K562 (cell line): ENCODE results near the gene CCNT1. TPM values are rescaled to one million over a fixed set of nuclear protein-coding genes. Genes with fewer than 3 reads are reported as not detected.
A peak's percentile ranks its signal among the peaks of the same experiment; 100 is the strongest.

Experiments
- CBX3 ChIP-seq, 2 experiments: IDR thresholded peaks; 1 replicate in 1 of 2; 2 replicates in 1 of 2; pipeline ENCODE4 v1.6.1; 2012; ENCODE audit warnings: inconsistent platforms in 2 of 2, low read length in 2 of 2, borderline replicate concordance in 1 of 2, control low read depth in 1 of 2
- CEBPG ChIP-seq, 3 experiments: fragments of 200-800 bp in 1 of 3; sonication (Bioruptor generic) in 1 of 3; sonication (generic) in 1 of 3; formaldehyde crosslinking in 1 of 3; IDR thresholded peaks in 2 of 3; conservative IDR thresholded peaks in 1 of 3; 2 replicates each; pipeline versions ENCODE4 v1.6.1 to v1.8.0; 2016 to 2022; ENCODE audit warnings: missing compliant biosample characterization in 2 of 3, missing genetic modification characterization in 2 of 3, mild to moderate bottlenecking in 1 of 3, missing genetic modification reagents in 1 of 3
- CREB1 ChIP-seq, 2 experiments: sonication (generic) in 1 of 2; formaldehyde crosslinking in 1 of 2; IDR thresholded peaks; 2 replicates each; pipeline versions ENCODE4 v1.6.1 to v1.8.0; 2012 to 2022; ENCODE audit warnings: inconsistent platforms in 1 of 2, mild to moderate bottlenecking in 1 of 2, missing genetic modification reagents in 1 of 2, moderate library complexity in 1 of 2
- GABPA ChIP-seq: fragments of 200-800 bp; sonication (Bioruptor generic); conservative IDR thresholded peaks from 2 replicates; pipeline ENCODE4 v1.6.1; 2016; ENCODE audit warnings: low read depth, missing genetic modification characterization, missing compliant biosample characterization
- KLF13 ChIP-seq: fragments of 450-650 bp; IDR thresholded peaks from 2 replicates; pipeline ENCODE4 v1.6.1; 2016; ENCODE audit warnings: missing genetic modification characterization, low read depth, mild to moderate bottlenecking, missing compliant biosample characterization, moderate library complexity, borderline replicate concordance
- L3MBTL2 ChIP-seq: fragments of 450-650 bp; IDR thresholded peaks from 2 replicates; pipeline ENCODE4 v1.6.1; 2016; ENCODE audit warnings: mild to moderate bottlenecking, moderate library complexity
- RFX7 ChIP-seq: fragments of 250-450 bp; sonication (Bioruptor Pico); IDR thresholded peaks from 2 replicates; pipeline ENCODE4 v1.5.1; 2021; ENCODE audit warnings: mild to moderate bottlenecking
- SMARCA4 ChIP-seq: fragments of 450-650 bp; IDR thresholded peaks from 2 replicates; pipeline ENCODE4 v1.6.1; 2016
- TFE3 ChIP-seq: fragments of 450-650 bp; formaldehyde crosslinking; IDR thresholded peaks from 2 replicates; pipeline ENCODE4 v1.4.0; 2020; ENCODE audit warnings: mild to moderate bottlenecking, mixed read lengths
- ZBED1 ChIP-seq: IDR thresholded peaks from 2 replicates; pipeline ENCODE4 v1.6.1; 2014
- ZC3H4 ChIP-seq: sonication (generic); formaldehyde crosslinking; IDR thresholded peaks from 2 replicates; pipeline ENCODE4 v1.9.0; 2021; ENCODE audit warnings: missing genetic modification reagents, borderline replicate concordance
- ZNF398 ChIP-seq: fragments of 250-450 bp; sonication (Bioruptor Pico); IDR thresholded peaks from 2 replicates; pipeline ENCODE4 v1.8.0; 2021; ENCODE audit warnings: moderate library complexity, mild to moderate bottlenecking, inconsistent platforms
- ZNF436 ChIP-seq: fragments of 250-450, 450-650 bp; sonication (Bioruptor Pico); formaldehyde crosslinking; IDR thresholded peaks from 2 replicates; pipeline ENCODE4 v1.7.0; 2020; ENCODE audit warnings: mild to moderate bottlenecking
- ZNF445 ChIP-seq: fragments of 250-450 bp; sonication (Bioruptor Pico); IDR thresholded peaks from 2 replicates; pipeline ENCODE4 v1.4.0; 2020; ENCODE audit warnings: low read depth, mild to moderate bottlenecking, moderate library complexity
- ZNF764 ChIP-seq: fragments of 250-450 bp; sonication (Bioruptor Pico); IDR thresholded peaks from 2 replicates; pipeline ENCODE4 v1.4.0; 2020; ENCODE audit warnings: low read depth, mild to moderate bottlenecking, moderate library complexity
- polyA plus RNA-seq, 8 experiments: library from polyadenylated mRNA; depleted of rRNA in 4 of 8; stranded (reverse) in 5 of 8; unstranded in 3 of 8; fragments of >200 nt; fragmentation: Nextera tagmentation in 2 of 8; fragmentation: Illumina TruSeq in 1 of 8; extraction: Ambion mirVana in 2 of 8; extraction: Trizol in 1 of 8; gene quantifications; 2 replicates each; pipeline versions ENCODE4 v1.2.1 to v1.2.3, GENCODE V29; 2011 to 2014; ENCODE audit warnings: inconsistent platforms in 1 of 8, missing spikeins in 1 of 8
- total RNA-seq, 7 experiments: library from RNA; depleted of rRNA in 6 of 7; stranded (reverse); fragments of >200 nt in 6 of 7; fragmentation: Illumina TruSeq in 2 of 7; extraction: Trizol in 2 of 7; gene quantifications; 2 replicates each; pipeline versions ENCODE4 v1.2.1 to v1.2.3, GENCODE V29; 2011 to 2021; ENCODE audit warnings: low replicate concordance in 1 of 7

Gene CCNT1
- total and polyA plus RNA-seq, 9 of the 15 experiments (the other 6 are each of a cell fraction or from before 2014, with no cell fraction given), result 9.7 to 52.4 (median 33.4) TPM

DNA sequence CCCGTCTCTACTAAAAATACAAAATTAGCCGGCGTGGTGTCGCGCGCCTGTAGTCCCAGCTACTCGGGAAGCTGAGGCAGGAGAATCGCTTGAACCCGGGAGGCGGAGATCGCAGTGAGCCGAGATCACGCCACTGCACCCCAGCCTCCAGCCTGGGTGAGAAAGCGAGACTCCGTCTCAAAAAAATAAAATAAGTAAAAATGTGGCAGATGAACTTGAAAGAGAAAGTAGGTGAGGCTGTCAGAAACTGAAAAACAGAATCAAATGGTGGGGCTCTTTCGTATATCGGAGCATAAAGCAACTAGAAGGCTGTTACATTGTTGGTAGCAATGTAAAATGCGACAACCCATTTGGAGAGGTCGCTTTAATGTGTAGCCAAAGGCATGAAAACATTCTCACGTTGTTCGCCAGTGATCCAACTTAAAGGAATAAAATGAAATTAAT is 767 bp upstream of the CCNT1 start (continued):
- TF ChIP-seq TFE3 (CRISPR knock-in tag), result no peak
- TF ChIP-seq ZNF398 (CRISPR knock-in tag), result no peak
- TF ChIP-seq KLF13 (tag), result no peak
- no peak for TF ChIP-seq RFX7 (CRISPR knock-in tag)
- TF ChIP-seq ZNF764 (CRISPR knock-in tag), result 0 out of 2 replicates have a peak, but pooled peaks have one; percentile 2
- TF ChIP-seq CEBPG (CRISPR knock-in tag; IDR thresholded peaks at IDR 0.05), result no peak
- peak; percentile 68 to 85 for TF ChIP-seq CEBPG (tag; conservative IDR thresholded peaks at IDR 0.05 in 1 of 2, IDR thresholded peaks at IDR 0.05 in 1 of 2)
- no peak for TF ChIP-seq ZBED1
- TF ChIP-seq ZC3H4 (CRISPR knock-in tag), result no peak
- no peak for TF ChIP-seq GABPA (tag)
- TF ChIP-seq CBX3 (IDR thresholded peaks at IDR 0.05; ENCODE audit: borderline replicate concordance in 1 of 2, low read length in 2 of 2), result 0 out of 3 replicates have a peak, but pooled peaks of 1 of the 2 experiments have one; percentile 3
- peak; percentile 41; the same call in 1 of the 2 replicates for TF ChIP-seq SMARCA4
- peak; percentile 69 for TF ChIP-seq L3MBTL2
- peak; percentile 2; the same call in 1 of the 2 replicates for TF ChIP-seq CREB1 (IDR thresholded peaks at IDR 0.05)
- TF ChIP-seq CREB1 (CRISPR knock-in tag; IDR thresholded peaks at IDR 0.05), result no peak
- TF ChIP-seq ZNF445, result no peak
- no peak for TF ChIP-seq ZNF436
